ENCODE results near the gene INSL3.

- TF ChIP-seq, protein P1, sequence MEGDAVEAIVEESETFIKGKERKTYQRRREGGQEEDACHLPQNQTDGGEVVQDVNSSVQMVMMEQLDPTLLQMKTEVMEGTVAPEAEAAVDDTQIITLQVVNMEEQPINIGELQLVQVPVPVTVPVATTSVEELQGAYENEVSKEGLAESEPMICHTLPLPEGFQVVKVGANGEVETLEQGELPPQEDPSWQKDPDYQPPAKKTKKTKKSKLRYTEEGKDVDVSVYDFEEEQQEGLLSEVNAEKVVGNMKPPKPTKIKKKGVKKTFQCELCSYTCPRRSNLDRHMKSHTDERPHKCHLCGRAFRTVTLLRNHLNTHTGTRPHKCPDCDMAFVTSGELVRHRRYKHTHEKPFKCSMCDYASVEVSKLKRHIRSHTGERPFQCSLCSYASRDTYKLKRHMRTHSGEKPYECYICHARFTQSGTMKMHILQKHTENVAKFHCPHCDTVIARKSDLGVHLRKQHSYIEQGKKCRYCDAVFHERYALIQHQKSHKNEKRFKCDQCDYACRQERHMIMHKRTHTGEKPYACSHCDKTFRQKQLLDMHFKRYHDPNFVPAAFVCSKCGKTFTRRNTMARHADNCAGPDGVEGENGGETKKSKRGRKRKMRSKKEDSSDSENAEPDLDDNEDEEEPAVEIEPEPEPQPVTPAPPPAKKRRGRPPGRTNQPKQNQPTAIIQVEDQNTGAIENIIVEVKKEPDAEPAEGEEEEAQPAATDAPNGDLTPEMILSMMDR (IDR thresholded peaks at IDR 0.05; ENCODE audit: low read length): no peak
- no peak for TF ChIP-seq EZH2 (optimal IDR thresholded peaks at IDR 0.05; ENCODE audit: low read depth, low read length)
Measured at GRCh38 chr19:17807731-17808316, 13.5 kb downstream of the INSL3 start.
